Esophagus squamous epithelium (tissue), 4 donors: ENCODE data around the gene POLR3K.
"Not testable (repeated sequence)": the region's sequence is repeated elsewhere in the genome, so short reads cannot be mapped to it uniquely, and the experiment has no call there.

Source experiments
- CTCF ChIP-seq, 6 experiments: fragments of 450-650 bp in 4 of 6; fragments of 200-600 bp in 2 of 6; sonication (generic) in 2 of 6; IDR thresholded peaks; one replicate each; pipeline ENCODE4 v1.5.1; 2016 to 2019; ENCODE audit warnings: antibody characterized with exemption in 6 of 6, mild to moderate bottlenecking in 4 of 6, moderate library complexity in 4 of 6
- POLR2A ChIP-seq, 4 donors: fragments of 450-650 bp; IDR thresholded peaks; one replicate each; pipeline ENCODE4 v1.6.1; 2017; ENCODE audit warnings: antibody characterized with exemption in 4 of 4, mild to moderate bottlenecking in 4 of 4, moderate library complexity in 3 of 4

DNA sequence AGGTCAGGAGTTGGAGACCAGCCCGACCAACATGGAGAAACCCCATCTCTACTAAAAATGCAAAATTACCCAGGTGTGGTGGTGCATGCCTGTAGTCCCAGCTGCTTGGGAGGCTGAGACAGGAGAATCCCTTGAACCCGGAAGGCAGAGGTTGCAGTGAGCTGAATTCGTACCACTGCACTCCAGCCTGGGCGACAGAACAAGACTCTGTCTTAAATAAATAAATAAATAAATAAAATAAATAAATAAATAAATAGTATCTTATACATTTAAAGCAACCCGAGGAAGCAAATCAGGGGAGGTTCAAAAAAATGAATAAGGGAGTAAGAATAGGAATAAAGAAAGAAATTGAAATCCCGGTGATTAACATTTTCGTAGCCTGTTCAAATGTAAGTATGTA is 6.9 kb downstream of the POLR3K start:
- TF ChIP-seq CTCF, POLR2A (IDR thresholded peaks at IDR 0.05): not testable (repeated sequence)
